ENCODE measurements around the gene ZNF562.

The ZNF562 gene

DNA sequence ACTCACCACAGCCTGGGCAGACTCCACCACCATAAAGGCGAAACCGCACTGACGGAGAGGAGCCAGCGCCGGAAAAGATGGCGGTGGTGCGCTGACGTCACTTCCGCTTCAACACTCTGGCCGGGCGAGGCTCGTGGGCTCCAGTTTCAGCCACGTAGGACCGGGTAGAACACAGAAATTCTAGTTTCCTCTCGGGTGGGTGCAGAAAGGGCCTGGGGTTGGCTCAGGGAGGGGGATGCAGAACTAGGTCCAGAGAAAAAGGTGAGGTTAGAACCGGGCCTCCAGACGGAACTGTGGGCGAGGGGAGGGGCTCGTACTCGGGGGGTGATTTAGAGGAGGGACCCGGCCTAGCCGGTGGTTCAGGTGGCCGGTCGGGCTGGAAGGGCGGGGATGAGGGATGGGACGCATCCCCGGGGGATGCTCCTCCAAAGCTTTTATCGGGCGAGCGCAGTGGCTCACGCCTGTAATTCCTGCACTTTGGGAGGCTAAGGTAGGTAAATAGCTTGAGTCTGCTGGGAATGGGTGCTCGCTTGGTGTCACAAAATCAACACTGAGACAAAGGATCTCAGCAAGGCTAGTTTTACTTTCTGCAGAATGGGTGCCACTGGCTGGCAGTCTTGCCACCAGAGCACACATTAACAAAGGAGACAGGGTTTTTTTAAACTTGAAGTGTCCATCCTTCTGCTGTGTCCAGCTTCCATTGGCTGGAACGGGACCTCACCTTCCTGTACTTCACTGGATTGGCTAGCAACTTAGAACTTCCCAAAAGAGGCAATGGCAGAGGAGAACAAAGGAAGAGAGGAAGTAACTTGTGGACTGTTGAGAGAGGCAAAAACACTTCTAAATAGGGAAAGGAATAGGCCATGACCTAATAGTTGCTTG, 53.5 kb downstream of the ZNF562 start, which contains the start of gene ZNF561:
TSS of gene ZNF561 (minus strand) at position 77 of the 882 bp plus-strand sequence. CDS start 1,776 bp downstream, outside the sequence.
- H3K4me3 Mint-ChIP-seq = peak within 1 kb of the TSS; percentile 98 to 99
- H3K27ac Mint-ChIP-seq = peak within 1 kb of the TSS; percentile 100
- peaks cover 10 to 33% of the 10 kb centered on the region in 2 donors for H3K36me3 Mint-ChIP-seq
- H3K4me1 Mint-ChIP-seq = peaks cover 10 to 24% of the 10 kb centered on the region in 2 donors
- H3K27me3 Mint-ChIP-seq = no peaks in the 10 kb centered on the region
- ATAC-seq (replicated peaks) (peak; percentile 92 to 93), DNase-seq (peak; percentile 79)
- no peaks in the 10 kb centered on the region for H3K9me3 Mint-ChIP-seq

DNA sequence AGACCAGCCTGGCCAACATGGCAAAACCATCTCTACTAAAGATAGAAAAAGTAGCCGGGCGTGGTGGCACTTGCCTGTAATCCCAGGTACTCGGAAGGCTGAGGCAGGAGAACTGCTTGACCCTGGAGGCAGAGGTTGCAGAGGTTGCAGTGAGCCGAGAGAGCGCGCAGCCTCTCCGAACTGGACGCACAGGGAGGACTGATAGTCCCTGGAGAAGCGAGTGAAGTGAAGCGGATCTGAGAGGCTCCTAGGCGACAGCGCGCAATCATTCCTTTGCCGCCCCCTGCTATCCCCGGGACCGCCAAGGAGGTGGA, 54.1 kb downstream of the ZNF562 start:
- H3K27me3 Mint-ChIP-seq = no peaks in the 10 kb centered on the region
- H3K36me3 Mint-ChIP-seq = peaks cover 9 to 32% of the 10 kb centered on the region in 2 donors
- H3K9me3 Mint-ChIP-seq = no peaks in the 10 kb centered on the region
- DNase-seq (no peak), ATAC-seq (replicated peaks) (peak in 1 of 2 donors; percentile 62)
- peaks cover 9 to 20% of the 10 kb centered on the region in 2 donors for H3K4me1 Mint-ChIP-seq
- peak overlapping the region; percentile 100 for H3K27ac Mint-ChIP-seq
- H3K4me3 Mint-ChIP-seq = peak overlapping the region; percentile 98 to 99

DNA sequence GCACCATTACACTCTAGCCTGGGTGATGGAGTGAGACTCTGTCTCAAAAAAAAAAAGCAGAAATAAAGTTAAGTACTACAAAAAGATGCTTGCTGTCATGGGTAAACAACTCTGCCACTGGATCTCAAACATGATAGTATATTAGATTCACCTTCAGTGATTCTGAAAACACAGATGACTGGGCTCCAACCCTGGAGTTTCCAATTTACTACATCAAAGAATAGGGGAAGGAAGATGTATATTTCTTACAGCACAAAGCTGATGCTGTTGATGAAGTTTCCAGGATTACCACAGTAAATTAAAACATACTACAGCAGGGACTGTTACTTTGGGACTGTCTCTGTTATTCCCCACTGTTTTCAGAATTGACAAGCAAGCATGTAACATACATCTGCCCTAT, 59.1 kb downstream of the ZNF562 start:
- no peak for ATAC-seq (replicated peaks)
- H3K36me3 Mint-ChIP-seq = peaks cover 41 to 66% of the 10 kb centered on the region in 2 donors
- H3K9me3 Mint-ChIP-seq = peaks cover 3 to 5% of the 10 kb centered on the region in 2 donors
- H3K27me3 Mint-ChIP-seq = no peaks in the 10 kb centered on the region
- no peak overlapping the region for H3K4me3 Mint-ChIP-seq
- H3K4me1 Mint-ChIP-seq = peaks cover 2 to 5% of the 10 kb centered on the region in 2 donors
- no peak for DNase-seq
- no peak overlapping the region for H3K27ac Mint-ChIP-seq

DNA sequence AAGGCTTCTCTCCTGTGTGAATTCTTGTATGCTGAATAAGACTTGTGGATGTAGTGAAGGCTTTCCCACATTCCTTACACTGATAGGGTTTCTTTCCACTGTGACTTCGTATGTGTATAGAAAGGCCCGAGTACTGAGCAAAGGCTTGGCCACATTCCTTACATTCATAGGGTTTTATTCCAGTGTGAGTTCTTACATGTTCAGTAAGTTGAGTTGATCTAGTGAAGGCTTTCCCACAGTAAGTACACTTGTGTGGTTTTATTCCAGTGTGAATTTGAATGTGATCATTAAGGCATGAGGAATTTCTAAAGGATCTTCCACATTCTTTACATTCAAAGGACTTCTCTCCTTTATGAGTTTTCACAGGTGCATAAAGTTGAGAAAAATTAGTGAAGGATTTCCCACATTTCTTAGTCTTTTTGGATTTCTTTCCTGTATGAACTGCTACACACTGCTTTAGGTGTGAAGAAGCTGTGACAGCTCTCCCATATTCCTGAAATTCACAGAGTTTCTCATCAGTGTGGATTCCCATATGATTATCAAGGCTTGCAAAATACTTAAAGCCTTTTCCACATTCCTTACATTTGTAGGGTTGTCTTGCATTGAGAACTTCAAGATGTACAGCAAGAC, 64.3 kb downstream of the ZNF562 start:
- DNase-seq (no peak), ATAC-seq (replicated peaks) (no peak)
- Mint-ChIP-seq H3K27me3 (no peaks in the 10 kb centered on the region), H3K9me3 (peaks cover 21 to 22% of the 10 kb centered on the region in 2 donors), H3K4me3 (no peak overlapping the region), H3K36me3 (peaks cover 74 to 88% of the 10 kb centered on the region in 2 donors), H3K4me1 (no peaks in the 10 kb centered on the region), H3K27ac (no peak overlapping the region)

DNA sequence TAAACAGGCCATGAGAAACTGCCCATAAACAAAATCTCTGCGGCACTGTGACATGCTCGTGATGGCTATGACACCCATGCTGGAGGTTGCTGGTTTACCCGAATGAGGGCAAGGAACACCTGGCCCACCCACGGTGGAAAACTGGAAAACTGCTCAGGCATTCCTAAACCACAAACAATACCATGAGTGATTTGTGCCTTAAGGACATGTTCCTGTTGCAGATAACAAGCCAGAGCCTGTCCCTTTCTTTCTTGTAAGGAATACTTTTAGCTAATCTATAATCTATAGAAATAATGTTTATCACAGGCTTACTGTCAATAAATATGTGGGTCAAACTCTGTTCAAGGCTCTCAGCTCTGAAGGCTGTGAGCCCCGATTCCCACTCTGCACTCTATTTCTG, 66.0 kb downstream of the ZNF562 start:
- peaks cover 68 to 76% of the 10 kb centered on the region in 2 donors for H3K36me3 Mint-ChIP-seq
- no peak overlapping the region for H3K27ac Mint-ChIP-seq
- DNase-seq (no peak), ATAC-seq (replicated peaks) (no peak)
- no peak overlapping the region for H3K4me3 Mint-ChIP-seq
- no peaks in the 10 kb centered on the region for H3K4me1 Mint-ChIP-seq
- peaks cover 21 to 22% of the 10 kb centered on the region in 2 donors for H3K9me3 Mint-ChIP-seq
- no peaks in the 10 kb centered on the region for H3K27me3 Mint-ChIP-seq

DNA sequence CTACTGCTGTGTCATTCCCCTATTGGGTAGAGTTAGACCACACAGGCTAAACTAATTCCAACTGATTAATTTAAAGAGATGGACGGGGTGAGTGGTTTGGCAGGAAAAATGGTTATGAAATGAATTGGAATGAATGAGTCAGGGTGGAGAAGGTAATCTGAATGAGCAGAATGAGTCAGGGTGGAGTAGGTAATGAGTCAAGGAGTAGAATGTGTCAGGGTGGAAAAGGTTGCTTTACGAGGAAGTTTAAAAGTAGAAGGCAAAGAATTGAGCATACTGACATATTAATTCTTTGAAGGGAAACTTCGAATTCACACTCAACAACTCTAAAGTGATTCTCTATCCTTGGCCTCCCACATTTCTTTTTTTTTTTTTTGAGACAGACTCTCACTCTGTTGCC, 77.9 kb downstream of the ZNF562 start:
- Mint-ChIP-seq H3K4me3 (no peak overlapping the region), H3K27ac (no peak overlapping the region), H3K9me3 (peaks cover 8 to 17% of the 10 kb centered on the region in 2 donors), H3K27me3 (peaks cover 13 to 15% of the 10 kb centered on the region in 2 donors), H3K4me1 (no peaks in the 10 kb centered on the region), H3K36me3 (peaks cover 8 to 17% of the 10 kb centered on the region in 2 donors)
- ATAC-seq (replicated peaks) (peak; percentile 29 to 57), DNase-seq (no peak)
